ENCODE data around the gene ARFGAP3.

ARFGAP3 gene

GRCh38 chr22:42857845-42858481, 890 bp upstream of the ARFGAP3 start:
- Mint-ChIP-seq H3K36me3 (ENCODE audit: low read depth) (peaks cover 11% of the 10 kb centered on the region), H3K4me1 (ENCODE audit: low read depth) (peaks cover 39% of the 10 kb centered on the region), H3K4me3 (no peak overlapping the region), H3K9me3 (peaks cover 5% of the 10 kb centered on the region), H3K27me3 (no peaks in the 10 kb centered on the region), H3K27ac (no peak overlapping the region)

DNA sequence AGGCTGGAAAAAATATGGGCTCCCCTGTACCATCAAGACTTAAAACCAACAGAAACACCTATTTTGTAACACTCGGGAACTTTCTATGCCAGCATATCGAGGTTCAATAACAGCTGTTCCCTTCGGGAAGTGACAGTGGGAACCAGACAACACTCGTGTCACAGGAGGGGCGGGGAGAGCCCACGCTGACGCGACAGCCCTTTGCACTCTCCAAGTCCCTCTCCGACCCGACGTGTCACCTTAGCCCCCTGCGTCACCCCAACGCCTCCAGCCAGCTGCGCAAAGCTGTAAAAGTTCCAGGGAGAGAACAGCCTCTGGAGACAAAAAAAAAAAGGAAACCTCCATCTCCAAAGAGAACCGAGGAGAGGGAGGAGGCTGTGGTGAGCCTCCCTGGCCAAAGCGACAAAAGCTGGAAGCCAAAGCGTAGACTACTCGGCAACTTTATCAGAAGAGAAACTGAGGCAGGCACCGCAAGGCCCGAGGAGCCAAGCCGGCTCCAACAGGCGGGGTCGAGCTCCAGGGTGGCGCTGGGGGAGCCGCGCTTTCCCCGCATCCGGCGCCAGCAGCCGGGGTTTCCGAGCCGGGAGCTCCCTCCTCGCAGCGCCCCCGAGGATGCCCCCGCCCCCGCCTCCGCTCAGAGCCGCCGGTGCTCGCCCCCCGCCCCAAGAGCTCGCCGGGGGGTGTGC, 751 bp downstream of the ARFGAP3 start:
- Mint-ChIP-seq H3K4me1 (ENCODE audit: low read depth) (peaks cover 31% of the 10 kb centered on the region), H3K36me3 (ENCODE audit: low read depth) (peaks cover 7% of the 10 kb centered on the region), H3K9me3 (no peaks in the 10 kb centered on the region), H3K4me3 (peak overlapping the region; percentile 91), H3K27me3 (no peaks in the 10 kb centered on the region), H3K27ac (peak overlapping the region; percentile 92)

DNA sequence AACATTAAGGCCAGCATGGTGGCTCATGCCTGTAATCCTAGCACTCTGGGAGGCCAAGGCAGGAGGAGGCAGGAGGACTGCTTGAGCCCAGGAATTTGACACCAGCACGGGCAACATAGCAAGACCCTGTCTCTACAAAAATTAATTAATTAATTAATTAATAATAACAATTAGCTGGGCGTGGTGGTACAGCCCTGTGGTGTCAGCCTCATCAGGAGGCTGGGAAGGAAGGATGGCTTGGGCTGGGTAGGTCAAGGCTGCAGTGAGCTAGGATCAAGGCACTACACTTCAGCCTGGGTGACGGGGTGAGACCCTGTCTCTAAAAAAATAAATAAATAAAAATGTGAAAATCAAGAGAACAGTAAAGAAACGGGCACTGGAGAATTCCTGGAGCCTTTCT, 1.4 kb downstream of the ARFGAP3 start:
- Mint-ChIP-seq H3K4me3 (peak overlapping the region; percentile 91), H3K27ac (peak overlapping the region; percentile 92), H3K36me3 (ENCODE audit: low read depth) (peaks cover 7% of the 10 kb centered on the region), H3K9me3 (no peaks in the 10 kb centered on the region), H3K4me1 (ENCODE audit: low read depth) (peaks cover 25% of the 10 kb centered on the region), H3K27me3 (no peaks in the 10 kb centered on the region)

DNA sequence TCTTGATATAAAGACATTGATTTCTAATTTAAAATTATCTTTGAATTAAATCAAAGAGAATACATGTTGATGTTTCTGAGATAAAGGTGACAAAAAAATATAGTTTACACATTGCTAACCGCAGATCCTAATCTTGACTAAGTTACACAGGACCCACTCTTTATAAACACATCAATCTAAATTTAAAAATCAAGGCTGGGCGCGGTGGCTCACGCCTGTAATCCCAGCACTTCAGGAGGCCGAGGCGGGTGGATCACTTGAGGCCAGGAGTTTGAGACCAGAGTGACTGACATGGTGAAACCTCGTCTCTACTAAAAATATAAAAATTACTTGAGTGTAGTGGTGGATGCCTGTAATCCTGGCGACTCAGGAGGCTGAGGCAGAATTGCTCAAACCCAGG, 1.9 kb downstream of the ARFGAP3 start:
- H3K36me3 Mint-ChIP-seq (ENCODE audit: low read depth): peaks cover 7% of the 10 kb centered on the region
- peak overlapping the region; percentile 26 for H3K4me3 Mint-ChIP-seq
- H3K27ac Mint-ChIP-seq: no peak overlapping the region
- H3K27me3 Mint-ChIP-seq: no peaks in the 10 kb centered on the region
- H3K9me3 Mint-ChIP-seq: no peaks in the 10 kb centered on the region
- peaks cover 21% of the 10 kb centered on the region for H3K4me1 Mint-ChIP-seq (ENCODE audit: low read depth)

- Mint-ChIP-seq H3K36me3 (ENCODE audit: low read depth) (peaks cover 15% of the 10 kb centered on the region), H3K4me3 (no peak overlapping the region), H3K27me3 (no peaks in the 10 kb centered on the region), H3K4me1 (ENCODE audit: low read depth) (peaks cover 10% of the 10 kb centered on the region), H3K9me3 (no peaks in the 10 kb centered on the region), H3K27ac (no peak overlapping the region)
Measured at GRCh38 chr22:42848941-42849550, 8.0 kb downstream of the ARFGAP3 start.

- no peaks in the 10 kb centered on the region for H3K27me3 Mint-ChIP-seq
Measured at GRCh38 chr22:42847110-42847509, 10.0 kb downstream of the ARFGAP3 start.

GRCh38 chr22:42844756-42845155, 12.3 kb downstream of the ARFGAP3 start:
- H3K4me1 Mint-ChIP-seq (ENCODE audit: low read depth): peaks cover 13% of the 10 kb centered on the region
- H3K9me3 Mint-ChIP-seq: no peaks in the 10 kb centered on the region
- H3K4me3 Mint-ChIP-seq: no peak overlapping the region
- H3K27ac Mint-ChIP-seq: peak overlapping the region; percentile 43
- H3K36me3 Mint-ChIP-seq (ENCODE audit: low read depth): peaks cover 44% of the 10 kb centered on the region
- no peaks in the 10 kb centered on the region for H3K27me3 Mint-ChIP-seq

More at GRCh38 chr22:42847110-42847509, 10.0 kb downstream of the ARFGAP3 start:
- peaks cover 31% of the 10 kb centered on the region for H3K36me3 Mint-ChIP-seq (ENCODE audit: low read depth)
- no peaks in the 10 kb centered on the region for H3K9me3 Mint-ChIP-seq
- H3K4me3 Mint-ChIP-seq: no peak overlapping the region
- H3K27ac Mint-ChIP-seq: no peak overlapping the region
- H3K4me1 Mint-ChIP-seq (ENCODE audit: low read depth): peaks cover 13% of the 10 kb centered on the region

DNA sequence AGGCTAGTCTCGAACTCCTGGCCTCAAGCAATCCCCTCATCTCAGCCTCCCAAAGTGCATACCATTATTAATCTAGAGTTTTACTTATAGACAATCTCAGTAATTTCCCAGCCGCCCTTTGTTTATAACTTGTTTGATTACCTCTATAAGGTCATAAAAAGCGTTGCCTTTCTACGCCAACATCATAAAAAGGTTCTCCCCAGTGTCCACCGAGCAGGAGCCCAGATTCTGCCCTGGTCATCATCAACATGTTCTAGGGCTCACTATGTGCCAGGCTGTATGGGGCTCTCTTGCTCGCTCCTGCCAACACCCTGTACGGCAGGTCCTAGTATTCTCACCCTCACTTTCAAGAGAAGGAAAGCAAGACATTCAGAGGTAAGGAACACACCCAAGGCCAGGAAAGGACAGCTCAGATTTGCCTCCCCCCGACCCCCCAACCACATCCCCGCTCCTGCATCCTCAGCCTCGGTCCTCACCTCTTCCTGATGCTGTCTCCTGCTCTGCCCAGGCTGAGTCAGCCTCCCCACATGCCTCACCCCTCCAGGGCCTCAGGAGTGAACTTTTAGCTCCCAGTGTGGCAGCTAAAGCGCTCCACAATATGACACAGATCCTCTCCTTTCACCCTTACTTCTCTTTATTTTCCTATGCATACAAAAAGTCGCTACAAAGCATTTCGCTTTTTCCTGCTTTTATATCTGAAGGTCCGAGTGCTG, 14.3 kb downstream of the ARFGAP3 start:
- H3K36me3 Mint-ChIP-seq (ENCODE audit: low read depth): peaks cover 48% of the 10 kb centered on the region
- no peaks in the 10 kb centered on the region for H3K9me3 Mint-ChIP-seq
- no peak overlapping the region for H3K27ac Mint-ChIP-seq
- no peak overlapping the region for H3K4me3 Mint-ChIP-seq
- H3K4me1 Mint-ChIP-seq (ENCODE audit: low read depth): peaks cover 13% of the 10 kb centered on the region
- H3K27me3 Mint-ChIP-seq: no peaks in the 10 kb centered on the region

GRCh38 chr22:42841444-42841843, 15.6 kb downstream of the ARFGAP3 start:
- Mint-ChIP-seq H3K27ac (no peak overlapping the region), H3K4me3 (no peak overlapping the region), H3K36me3 (ENCODE audit: low read depth) (peaks cover 54% of the 10 kb centered on the region), H3K4me1 (ENCODE audit: low read depth) (peaks cover 13% of the 10 kb centered on the region), H3K9me3 (no peaks in the 10 kb centered on the region), H3K27me3 (no peaks in the 10 kb centered on the region)

GRCh38 chr22:42837556-42837955, 19.5 kb downstream of the ARFGAP3 start:
- Mint-ChIP-seq H3K27me3 (no peaks in the 10 kb centered on the region), H3K4me1 (ENCODE audit: low read depth) (no peaks in the 10 kb centered on the region), H3K36me3 (ENCODE audit: low read depth) (peaks cover 39% of the 10 kb centered on the region), H3K4me3 (no peak overlapping the region), H3K9me3 (no peaks in the 10 kb centered on the region), H3K27ac (no peak overlapping the region)

DNA sequence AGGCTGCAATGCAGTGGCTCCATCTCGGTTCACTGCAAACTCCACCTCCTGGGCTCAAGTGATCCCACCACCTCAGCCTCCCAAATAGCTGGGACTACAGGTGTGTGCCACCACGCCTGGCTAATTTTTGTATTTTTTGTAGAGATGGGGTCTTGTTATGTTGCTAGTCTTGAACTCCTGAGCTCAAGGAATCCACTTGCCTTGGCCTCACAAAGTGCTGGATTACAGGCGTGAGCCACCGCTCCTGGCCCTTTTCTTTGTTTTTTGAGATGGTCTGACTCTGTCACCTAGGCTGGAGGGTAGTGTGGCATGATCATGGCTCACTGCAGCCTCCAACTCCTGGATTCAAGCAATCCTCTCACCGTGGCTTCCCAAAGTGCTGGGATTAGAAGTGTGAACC, 21.0 kb downstream of the ARFGAP3 start:
- H3K27me3 Mint-ChIP-seq: no peaks in the 10 kb centered on the region
- no peaks in the 10 kb centered on the region for H3K4me1 Mint-ChIP-seq (ENCODE audit: low read depth)
- no peak overlapping the region for H3K4me3 Mint-ChIP-seq
- H3K9me3 Mint-ChIP-seq: no peaks in the 10 kb centered on the region
- H3K36me3 Mint-ChIP-seq (ENCODE audit: low read depth): peaks cover 40% of the 10 kb centered on the region
- no peak overlapping the region for H3K27ac Mint-ChIP-seq

DNA sequence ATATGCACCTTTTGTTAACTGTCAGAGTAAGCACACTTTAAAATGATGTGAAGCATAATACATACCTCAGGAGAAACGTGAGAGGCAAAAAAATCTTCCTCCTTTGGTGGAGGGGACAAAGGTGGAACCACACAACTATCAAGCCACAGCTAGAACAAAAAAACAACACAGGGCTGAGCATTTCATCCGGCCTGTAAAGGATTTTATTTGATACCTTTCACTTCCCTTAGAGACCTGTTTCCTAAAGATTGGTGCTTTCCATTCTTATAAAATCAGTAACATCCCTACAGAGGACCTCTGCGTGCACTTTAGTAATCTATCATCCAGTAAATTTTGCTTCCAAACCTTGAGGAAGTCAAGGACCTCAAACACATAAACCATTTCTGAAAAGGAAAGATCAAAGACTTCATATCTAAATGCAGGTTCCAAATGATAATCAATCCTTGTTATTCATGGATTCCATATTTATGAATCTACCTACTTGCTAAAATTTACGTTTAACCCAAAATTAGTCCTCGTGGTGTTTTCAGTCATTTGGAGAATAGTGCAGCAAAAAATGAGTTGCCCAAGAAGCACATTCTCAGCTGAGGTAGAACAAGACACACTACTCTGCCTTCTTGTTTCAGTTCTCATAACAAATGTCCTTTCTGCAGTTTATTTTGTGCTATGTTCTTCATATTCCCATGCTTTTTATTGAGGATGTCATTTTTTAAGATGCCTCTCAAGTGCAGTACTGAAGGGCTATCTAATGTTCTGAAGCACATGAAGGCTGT, 22.7 kb downstream of the ARFGAP3 start:
- Mint-ChIP-seq H3K9me3 (no peaks in the 10 kb centered on the region), H3K36me3 (ENCODE audit: low read depth) (peaks cover 42% of the 10 kb centered on the region), H3K27ac (no peak overlapping the region), H3K27me3 (no peaks in the 10 kb centered on the region), H3K4me1 (ENCODE audit: low read depth) (peaks cover 1% of the 10 kb centered on the region), H3K4me3 (no peak overlapping the region)

- Mint-ChIP-seq H3K4me3 (no peak overlapping the region), H3K27me3 (no peaks in the 10 kb centered on the region), H3K4me1 (ENCODE audit: low read depth) (peaks cover 7% of the 10 kb centered on the region), H3K9me3 (no peaks in the 10 kb centered on the region), H3K27ac (no peak overlapping the region), H3K36me3 (ENCODE audit: low read depth) (peaks cover 47% of the 10 kb centered on the region)
Measured at GRCh38 chr22:42833104-42833503, 24.0 kb downstream of the ARFGAP3 start.

DNA sequence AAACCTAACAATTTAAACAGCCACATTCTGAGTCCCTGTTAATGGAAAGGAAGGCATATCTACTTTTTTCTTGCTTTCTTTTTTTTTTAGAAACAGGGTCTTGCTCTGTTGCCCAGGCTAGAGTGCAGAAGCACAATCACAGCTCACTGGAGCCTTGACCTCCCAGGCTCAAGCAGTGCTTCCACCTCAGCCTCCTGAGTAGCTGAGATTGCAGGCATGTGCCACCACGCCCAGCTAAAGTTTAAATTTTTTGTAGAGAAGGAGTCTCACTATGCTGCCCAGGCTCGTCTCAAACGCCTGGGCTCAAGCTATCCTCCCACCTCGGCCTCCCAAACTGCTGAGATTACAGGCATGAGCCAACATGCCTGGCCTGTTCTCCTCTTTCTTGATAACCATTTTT, 25.4 kb downstream of the ARFGAP3 start:
- Mint-ChIP-seq H3K27me3 (no peaks in the 10 kb centered on the region), H3K27ac (no peak overlapping the region), H3K4me1 (ENCODE audit: low read depth) (peaks cover 7% of the 10 kb centered on the region), H3K4me3 (no peak overlapping the region), H3K36me3 (ENCODE audit: low read depth) (peaks cover 54% of the 10 kb centered on the region), H3K9me3 (no peaks in the 10 kb centered on the region)

All from stimulated activated naive CD8-positive, alpha-beta T cell treated with anti-CD3 and anti-CD28 coated beads, Interleukin-15, Interleukin-2, amounts not matched to agents 100 ng/mL and 50 ng/mL, for 24 hours (primary cell).